HG02884 (cell line): Measurements from ENCODE around the gene AMN1.

Source experiments
- ATAC-seq: cut with Tn5 transposase; IDR thresholded peaks from one replicate; pipeline ENCODE4 v1.9.1; 2021; ENCODE audit warnings: mild to moderate bottlenecking, moderate library complexity; ENCODE audit not compliant: unreplicated experiment

The AMN1 gene

DNA sequence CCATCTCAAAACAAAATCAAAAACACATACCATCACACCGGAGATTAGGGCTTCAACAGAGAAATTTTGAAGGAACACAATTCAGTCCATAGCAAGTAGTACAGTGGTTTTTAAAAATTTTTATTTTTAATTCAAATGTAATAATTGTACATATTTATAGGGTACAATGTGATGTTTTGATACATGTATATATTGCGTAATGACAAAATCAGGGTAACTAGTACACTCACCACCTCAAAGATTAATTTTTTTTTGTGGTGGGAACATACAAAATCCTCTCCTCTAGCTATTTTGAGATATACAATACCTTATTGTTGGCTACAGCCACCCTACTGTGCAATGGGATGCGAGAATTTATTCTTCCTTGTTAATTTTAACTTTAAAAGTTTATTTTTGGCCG lies 95.4 kb downstream of the AMN1 start:
- ATAC-seq = no peak

DNA sequence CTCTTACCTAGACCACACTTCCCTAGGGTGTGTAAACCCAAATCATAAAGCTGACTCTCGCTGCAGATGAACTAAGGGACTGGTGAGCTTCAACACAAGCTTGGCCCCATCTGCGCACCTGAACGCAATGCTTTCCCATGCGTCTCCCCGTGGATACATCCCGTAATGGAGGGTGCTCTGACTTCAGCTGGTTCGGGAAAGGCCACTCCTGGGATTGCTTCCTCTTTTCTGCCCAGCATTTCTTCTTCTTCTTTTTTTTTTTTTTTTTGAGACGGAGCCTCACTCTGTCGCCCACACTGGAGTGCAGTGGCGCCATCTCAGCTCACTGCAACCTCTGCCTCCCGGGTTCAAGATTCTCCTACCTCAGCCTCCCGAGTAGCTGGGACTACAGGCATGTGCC lies 97.0 kb downstream of the AMN1 start:
- ATAC-seq = no peak

DNA sequence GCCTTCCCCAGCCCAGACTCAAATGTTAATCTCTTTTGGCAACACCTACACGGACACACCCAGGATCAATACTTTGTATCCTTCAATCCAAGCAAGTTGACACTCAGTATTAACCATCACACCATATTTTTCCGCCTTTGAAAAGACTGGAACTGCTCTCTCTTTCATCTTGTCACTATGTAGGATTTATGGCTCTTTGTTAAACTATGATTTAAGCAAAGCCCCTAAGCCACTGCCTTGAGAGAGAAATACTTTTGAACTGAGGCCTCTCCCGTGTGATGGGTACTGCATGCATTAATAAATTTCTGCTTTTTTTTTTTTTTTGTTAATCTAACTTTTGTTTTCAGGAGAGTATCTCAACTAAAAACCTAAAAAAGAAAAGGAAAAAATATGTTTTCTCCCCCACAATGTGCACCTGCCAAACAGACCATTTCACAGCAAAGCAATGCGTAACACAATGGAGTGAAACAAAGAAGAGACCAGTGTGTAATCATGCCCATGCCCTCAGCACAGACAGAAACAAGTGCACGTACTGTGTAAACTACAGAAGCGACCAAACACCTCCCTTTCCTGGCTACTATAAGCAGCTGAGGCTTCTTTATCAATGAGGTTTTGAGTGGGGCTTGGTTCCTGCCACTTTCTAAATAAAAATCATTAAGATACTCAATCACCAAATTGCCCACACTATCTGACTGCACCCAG lies 97.6 kb downstream of the AMN1 start:
- ATAC-seq = no peak

DNA sequence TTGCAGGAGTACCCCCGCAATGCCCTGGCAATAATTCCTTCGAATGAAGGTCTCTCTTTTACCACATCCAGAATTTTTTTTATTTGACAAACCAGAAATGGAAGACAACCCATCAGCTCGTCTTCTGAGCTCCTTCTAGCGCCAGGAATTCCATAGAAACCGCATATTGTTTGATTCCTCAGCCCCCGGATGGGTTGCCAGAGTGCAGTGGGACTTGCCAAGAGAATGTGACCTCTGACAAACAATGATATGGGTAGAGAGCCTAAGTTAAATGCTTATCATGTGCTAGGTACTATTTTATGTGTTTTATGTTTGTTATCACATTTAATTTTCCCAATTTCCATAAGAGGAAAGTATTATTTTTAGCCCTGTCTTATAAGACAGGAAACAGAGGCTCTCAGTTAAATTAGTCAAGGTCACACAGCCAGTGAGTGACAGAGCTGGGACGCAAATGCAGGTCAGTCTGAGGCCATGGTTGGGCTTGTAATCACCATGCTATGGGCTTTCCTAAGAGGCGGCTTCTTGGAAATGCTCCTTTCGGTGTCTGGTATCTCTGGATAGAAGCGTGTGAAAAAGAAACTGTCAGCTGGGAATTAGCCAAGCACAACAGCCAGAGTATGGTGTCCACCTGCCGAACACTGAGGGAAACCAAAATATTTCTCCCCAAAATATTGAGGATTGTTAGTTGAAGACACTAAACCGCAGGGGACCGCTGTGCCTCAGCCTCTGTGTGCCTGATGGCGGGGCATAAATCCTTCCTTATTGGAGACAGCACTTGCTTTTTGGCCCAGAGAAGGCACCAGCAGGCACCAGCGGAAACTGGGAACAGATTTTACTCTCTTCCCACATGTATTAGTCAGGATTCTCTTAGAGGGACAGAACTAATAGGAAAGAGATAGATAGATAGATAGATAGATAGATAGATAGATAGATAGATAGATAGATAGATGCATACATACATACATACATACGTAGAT lies 98.8 kb downstream of the AMN1 start:
- ATAC-seq = no peak

DNA sequence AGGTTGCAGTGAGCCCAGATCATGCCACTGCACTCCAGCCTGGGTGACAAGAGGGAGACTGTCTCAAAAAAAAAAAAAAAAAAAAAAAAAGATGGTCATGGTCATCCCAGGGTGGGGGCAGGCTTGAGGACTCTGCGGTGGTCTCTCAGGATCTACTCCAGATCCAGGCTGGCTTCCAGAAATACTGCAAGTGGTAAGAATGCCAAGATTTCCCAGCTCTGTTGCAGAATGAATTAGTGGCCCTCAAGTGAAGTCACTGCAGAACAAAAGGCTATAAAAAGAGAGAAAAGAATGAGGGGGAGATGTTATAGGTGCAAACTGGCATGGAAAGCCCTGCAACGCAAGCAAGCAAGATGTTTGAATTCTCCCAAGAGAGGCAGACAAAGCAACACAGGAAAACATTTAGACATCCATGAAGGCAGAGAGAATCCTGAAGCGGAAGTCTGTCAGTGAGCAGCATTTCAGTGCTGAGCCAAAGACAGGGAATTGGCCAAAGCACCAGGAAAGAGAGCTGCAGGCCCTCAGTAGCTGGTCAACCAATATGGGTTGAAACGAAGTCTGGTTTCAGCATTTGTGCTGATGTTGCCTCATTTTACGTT lies 101.3 kb downstream of the AMN1 start:
- ATAC-seq = no peak

DNA sequence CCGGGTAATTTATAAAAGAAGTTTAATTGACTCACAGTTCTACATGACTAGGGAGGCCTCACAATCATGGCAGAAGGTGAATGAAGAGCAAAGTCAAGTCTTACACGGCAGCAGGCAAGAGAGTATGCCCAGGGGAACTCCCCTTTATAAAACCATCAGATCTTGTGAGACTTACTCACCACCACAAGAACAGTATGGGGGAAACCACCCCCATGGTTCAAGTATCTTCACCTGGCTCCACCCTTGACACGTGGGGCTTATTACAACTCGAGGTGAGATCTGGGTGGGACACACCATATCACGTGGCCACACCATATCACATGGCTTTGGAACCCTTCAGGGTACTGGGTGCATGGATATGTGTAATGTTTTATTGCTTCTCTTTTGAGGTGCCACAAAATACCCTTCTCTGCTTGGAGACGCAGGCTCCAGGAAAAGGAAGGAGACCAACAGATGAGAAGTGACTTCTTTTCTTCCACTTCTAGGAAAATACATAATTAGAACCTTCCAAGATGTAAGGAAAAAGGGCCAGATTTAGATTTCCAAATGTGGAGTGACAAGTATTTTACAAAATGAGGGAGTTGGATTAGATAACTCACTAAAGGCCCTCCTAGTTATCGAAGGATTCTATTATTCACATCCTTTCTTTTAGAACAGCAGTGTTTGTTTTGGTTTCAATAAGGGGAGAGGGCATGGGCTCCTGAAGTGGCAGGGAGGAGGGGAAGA lies 102.4 kb downstream of the AMN1 start:
- no peak for ATAC-seq

DNA sequence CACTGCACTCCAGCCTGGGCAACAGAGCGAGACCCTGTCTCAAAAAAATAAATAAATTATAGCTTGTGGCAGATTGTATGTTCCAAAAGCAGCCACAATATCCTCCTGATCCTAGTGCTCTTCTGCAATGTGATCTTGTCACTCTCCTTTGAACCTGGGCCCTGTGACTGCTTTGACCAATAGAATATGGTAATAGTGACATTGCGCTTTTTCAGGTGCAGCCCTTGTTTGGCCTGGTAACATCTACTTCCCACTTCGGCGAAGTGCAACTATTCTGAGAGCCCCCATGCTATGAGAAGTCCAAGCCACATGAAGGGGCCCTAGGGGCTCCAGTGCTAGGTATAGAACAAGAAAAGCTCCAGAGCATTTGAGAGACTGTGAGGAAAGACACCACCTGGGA lies 106.8 kb downstream of the AMN1 start:
- ATAC-seq = no peak
